BLaER1 (cell line): Measurements from ENCODE around the gene FXYD6.
A peak's percentile ranks its signal among the peaks of the same experiment; 100 is the strongest.

Source experiments
- H3K27ac ChIP-seq: shearing (Covaris generic); formaldehyde crosslinking; 2 replicates; pipeline ENCODE4 v1.8.1; 2022
- H3K27me3 ChIP-seq: shearing (Covaris generic); formaldehyde crosslinking; 2 replicates; pipeline ENCODE4 v1.8.1; 2022
- H3K36me3 ChIP-seq: shearing (Covaris generic); formaldehyde crosslinking; 2 replicates; pipeline ENCODE4 v1.8.1; 2022
- H3K4me1 ChIP-seq: shearing (Covaris generic); formaldehyde crosslinking; 2 replicates; pipeline ENCODE4 v1.8.1; 2022
- H3K4me2 ChIP-seq: shearing (Covaris generic); formaldehyde crosslinking; 2 replicates; pipeline ENCODE4 v1.8.1; 2022
- H3K4me3 ChIP-seq: shearing (Covaris generic); formaldehyde crosslinking; 2 replicates; pipeline ENCODE4 v1.8.1; 2022
- H3K9ac ChIP-seq: shearing (Covaris generic); formaldehyde crosslinking; 2 replicates; pipeline ENCODE4 v1.8.1; 2022
- H3K9me3 ChIP-seq: shearing (Covaris generic); formaldehyde crosslinking; 2 replicates; pipeline ENCODE4 v1.8.1; 2022
- H4K20me1 ChIP-seq: shearing (Covaris generic); formaldehyde crosslinking; 2 replicates; pipeline ENCODE4 v1.8.1; 2022
- Cebpa-rat ChIP-seq: shearing (Covaris generic); IDR thresholded peaks from 2 replicates; pipeline ENCODE4 v1.8.1; 2022

The FXYD6 gene

DNA sequence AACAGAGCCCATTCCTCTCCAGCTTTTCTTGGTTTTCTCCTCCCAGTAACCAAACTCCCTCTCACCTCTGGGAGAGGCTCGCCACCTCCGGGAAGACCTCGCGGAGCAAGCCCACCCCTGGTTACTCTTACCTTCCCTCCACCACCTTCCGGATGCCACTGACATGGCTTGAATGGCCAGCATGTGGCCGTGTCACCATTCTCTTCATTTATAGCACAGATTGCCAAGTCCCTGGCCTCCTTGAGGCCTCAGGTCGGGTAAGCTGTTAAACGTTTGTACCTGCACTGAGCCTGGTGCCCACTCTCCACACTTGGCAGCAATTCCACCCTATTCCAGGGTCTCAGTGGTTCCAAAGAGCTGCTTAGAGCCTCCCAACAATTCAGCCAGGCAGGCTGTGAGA is 43.9 kb downstream of the FXYD6 start:
- Histone ChIP-seq H3K4me1 (peaks cover 99% of the 10 kb centered on the region), H4K20me1 (no peaks in the 10 kb centered on the region), H3K36me3 (no peaks in the 10 kb centered on the region), H3K27me3 (no peaks in the 10 kb centered on the region), H3K9me3 (no peaks in the 10 kb centered on the region), H3K9ac (no peak overlapping the region), H3K4me3 (no peak overlapping the region), H3K4me2 (peak overlapping the region; percentile 92; the same call in 1 of the 2 replicates), H3K27ac (no peak overlapping the region)
- no peak for TF ChIP-seq Cebpa-rat

DNA sequence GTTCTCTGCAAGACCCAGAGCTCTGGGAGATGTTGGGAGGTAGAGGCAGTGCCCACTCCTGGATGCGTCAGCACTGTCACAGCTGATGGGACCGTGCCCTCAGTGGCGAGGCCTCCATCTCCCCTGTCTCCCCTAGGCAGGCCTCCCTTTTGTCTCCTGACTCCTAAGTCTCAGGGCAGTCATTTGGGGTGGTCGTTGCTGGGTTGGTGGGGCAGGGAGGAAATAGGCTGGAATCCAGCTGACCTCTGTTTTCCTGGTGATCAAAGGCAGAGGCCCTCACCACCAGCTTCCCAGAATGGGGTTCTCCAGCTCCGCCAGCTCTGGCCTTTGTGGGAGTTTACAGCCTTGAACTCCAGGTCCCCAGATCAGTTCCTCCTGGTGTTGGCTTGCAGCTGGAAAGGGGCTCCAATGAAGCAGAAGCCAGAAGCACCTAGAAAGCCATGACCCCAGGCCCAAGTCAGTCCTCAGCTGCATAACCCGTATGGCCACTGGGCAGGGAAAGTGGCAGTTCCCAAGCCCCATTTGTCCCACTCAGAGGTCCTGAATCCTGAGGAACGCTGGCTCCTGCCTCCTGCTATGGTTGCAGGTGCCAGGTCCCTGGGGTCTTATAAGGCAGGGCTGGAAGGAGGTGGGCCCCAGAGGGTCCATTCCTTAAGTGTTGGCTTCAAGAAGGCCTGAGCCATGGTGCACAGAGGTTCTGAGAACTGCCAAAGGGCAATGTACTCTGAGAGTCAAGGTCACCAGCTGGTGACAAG is 44.6 kb downstream of the FXYD6 start:
- no peaks in the 10 kb centered on the region for H4K20me1 ChIP-seq
- H3K9ac ChIP-seq = no peak overlapping the region
- H3K4me1 ChIP-seq = peaks cover 99% of the 10 kb centered on the region
- no peaks in the 10 kb centered on the region for H3K36me3 ChIP-seq
- H3K4me3 ChIP-seq = no peak overlapping the region
- H3K27ac ChIP-seq = peak overlapping the region; percentile 69; the same call in 1 of the 2 replicates
- no peaks in the 10 kb centered on the region for H3K9me3 ChIP-seq
- TF ChIP-seq Cebpa-rat = no peak
- no peaks in the 10 kb centered on the region for H3K27me3 ChIP-seq
- peak overlapping the region; percentile 92 for H3K4me2 ChIP-seq

- no peaks in the 10 kb centered on the region for H3K9me3 ChIP-seq
- no peaks in the 10 kb centered on the region for H3K36me3 ChIP-seq
- no peak overlapping the region for H3K4me3 ChIP-seq
- no peaks in the 10 kb centered on the region for H4K20me1 ChIP-seq
- peak overlapping the region; percentile 92 for H3K4me2 ChIP-seq
- H3K27me3 ChIP-seq = no peaks in the 10 kb centered on the region
- TF ChIP-seq Cebpa-rat = no peak
- peak overlapping the region; percentile 69 for H3K27ac ChIP-seq
- H3K4me1 ChIP-seq = peaks cover 99% of the 10 kb centered on the region
- peak overlapping the region; percentile 22; the same call in 1 of the 2 replicates for H3K9ac ChIP-seq
Observed at GRCh38 chr11:117830674-117831351, 45.6 kb downstream of the FXYD6 start.

DNA sequence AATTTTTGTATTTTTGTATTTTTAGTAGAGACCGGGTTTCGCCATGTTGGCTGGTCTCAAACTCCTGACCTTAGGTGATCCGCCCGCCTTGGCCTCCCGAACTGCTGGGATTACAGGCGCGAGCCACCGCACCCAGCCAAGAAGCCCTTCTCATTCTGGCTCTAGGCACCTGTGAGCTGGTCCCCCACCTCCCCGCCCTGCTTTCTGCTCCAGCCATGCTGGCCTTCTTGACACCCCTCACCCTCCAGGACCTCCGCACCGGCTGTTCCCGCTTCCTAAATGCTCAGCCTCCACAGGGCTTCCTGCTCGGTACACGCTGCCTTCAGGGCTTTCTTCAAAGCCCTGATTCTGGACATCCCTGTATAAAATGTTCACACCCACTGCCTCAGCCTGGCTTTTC is 46.4 kb downstream of the FXYD6 start:
- no peaks in the 10 kb centered on the region for H3K27me3 ChIP-seq
- H3K36me3 ChIP-seq = no peaks in the 10 kb centered on the region
- no peaks in the 10 kb centered on the region for H3K9me3 ChIP-seq
- no peaks in the 10 kb centered on the region for H4K20me1 ChIP-seq
- peaks cover 99% of the 10 kb centered on the region for H3K4me1 ChIP-seq
- no peak for TF ChIP-seq Cebpa-rat
- H3K9ac ChIP-seq = 0 out of 2 replicates have a peak overlapping the region, but pooled peaks have one; percentile 22
- H3K4me2 ChIP-seq = peak overlapping the region; percentile 92
- H3K27ac ChIP-seq = peak overlapping the region; percentile 69
- no peak overlapping the region for H3K4me3 ChIP-seq

DNA sequence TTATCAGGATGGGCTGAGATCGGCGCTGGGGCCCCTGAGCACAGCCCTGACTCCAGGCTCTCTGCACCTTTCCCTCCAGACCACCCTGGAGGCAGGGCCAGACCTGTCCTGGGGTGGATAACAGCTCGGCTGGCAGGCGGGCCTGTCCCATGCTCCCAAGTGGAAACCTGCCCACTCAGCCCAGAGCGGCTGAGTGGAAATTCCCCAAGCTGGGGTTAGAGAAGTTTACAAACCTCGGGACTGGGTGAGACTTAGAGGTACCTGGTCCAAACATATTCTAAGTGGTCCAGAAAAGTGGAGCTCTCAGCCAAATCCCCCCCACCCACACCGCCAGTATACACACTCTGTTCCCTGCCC is 47.1 kb downstream of the FXYD6 start:
- H3K27me3 ChIP-seq = no peaks in the 10 kb centered on the region
- H4K20me1 ChIP-seq = no peaks in the 10 kb centered on the region
- TF ChIP-seq Cebpa-rat = no peak
- H3K9me3 ChIP-seq = no peaks in the 10 kb centered on the region
- peak overlapping the region; percentile 92 for H3K4me2 ChIP-seq
- peaks cover 99% of the 10 kb centered on the region for H3K4me1 ChIP-seq
- peak overlapping the region; percentile 47 for H3K4me3 ChIP-seq
- H3K36me3 ChIP-seq = no peaks in the 10 kb centered on the region
- peak overlapping the region; percentile 56 for H3K9ac ChIP-seq
- peak overlapping the region; percentile 86 for H3K27ac ChIP-seq

DNA sequence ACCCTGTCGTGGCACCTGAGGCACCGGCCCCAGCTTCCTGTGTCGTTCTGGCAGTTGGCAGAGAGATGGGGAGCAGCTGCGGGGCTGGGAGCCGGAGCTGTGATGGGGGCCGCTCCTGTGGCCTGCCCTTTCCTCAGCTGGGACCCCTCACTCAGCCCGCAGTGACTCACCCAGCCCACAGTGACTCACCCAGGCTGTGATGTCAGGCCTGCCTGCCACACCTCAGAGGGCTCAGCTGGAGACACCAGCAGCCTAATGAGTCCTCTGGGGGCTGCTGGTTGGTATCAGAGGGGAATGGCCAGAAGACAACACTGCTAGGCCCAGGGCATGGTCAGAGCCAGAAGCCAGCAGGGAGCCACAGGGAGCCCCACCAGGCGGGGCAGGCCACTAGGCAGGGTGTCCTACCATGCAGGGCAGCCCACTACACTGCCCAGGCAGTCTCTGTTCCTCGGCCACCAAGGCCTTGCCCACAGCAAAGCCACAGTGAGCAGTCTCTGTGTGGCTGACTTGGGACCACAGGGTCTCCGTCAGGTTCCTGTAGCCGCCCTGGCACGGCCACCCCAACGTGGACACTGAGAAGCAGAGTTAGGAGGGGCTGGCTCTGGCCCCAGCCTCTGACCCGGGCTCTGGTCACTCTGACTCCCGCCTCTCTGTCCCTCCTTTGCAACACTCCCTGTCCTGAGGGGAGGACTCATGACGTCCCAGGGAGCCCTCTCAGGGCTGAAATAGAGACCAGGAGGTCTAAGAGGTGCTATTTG is 47.7 kb downstream of the FXYD6 start:
- H3K27me3 ChIP-seq = no peaks in the 10 kb centered on the region
- H3K4me3 ChIP-seq = peak overlapping the region; percentile 47
- no peaks in the 10 kb centered on the region for H3K9me3 ChIP-seq
- peaks cover 99% of the 10 kb centered on the region for H3K4me1 ChIP-seq
- peak overlapping the region; percentile 92 for H3K4me2 ChIP-seq
- peak overlapping the region; percentile 86 for H3K27ac ChIP-seq
- H4K20me1 ChIP-seq = no peaks in the 10 kb centered on the region
- no peak for TF ChIP-seq Cebpa-rat
- peak overlapping the region; percentile 56 for H3K9ac ChIP-seq
- H3K36me3 ChIP-seq = no peaks in the 10 kb centered on the region

DNA sequence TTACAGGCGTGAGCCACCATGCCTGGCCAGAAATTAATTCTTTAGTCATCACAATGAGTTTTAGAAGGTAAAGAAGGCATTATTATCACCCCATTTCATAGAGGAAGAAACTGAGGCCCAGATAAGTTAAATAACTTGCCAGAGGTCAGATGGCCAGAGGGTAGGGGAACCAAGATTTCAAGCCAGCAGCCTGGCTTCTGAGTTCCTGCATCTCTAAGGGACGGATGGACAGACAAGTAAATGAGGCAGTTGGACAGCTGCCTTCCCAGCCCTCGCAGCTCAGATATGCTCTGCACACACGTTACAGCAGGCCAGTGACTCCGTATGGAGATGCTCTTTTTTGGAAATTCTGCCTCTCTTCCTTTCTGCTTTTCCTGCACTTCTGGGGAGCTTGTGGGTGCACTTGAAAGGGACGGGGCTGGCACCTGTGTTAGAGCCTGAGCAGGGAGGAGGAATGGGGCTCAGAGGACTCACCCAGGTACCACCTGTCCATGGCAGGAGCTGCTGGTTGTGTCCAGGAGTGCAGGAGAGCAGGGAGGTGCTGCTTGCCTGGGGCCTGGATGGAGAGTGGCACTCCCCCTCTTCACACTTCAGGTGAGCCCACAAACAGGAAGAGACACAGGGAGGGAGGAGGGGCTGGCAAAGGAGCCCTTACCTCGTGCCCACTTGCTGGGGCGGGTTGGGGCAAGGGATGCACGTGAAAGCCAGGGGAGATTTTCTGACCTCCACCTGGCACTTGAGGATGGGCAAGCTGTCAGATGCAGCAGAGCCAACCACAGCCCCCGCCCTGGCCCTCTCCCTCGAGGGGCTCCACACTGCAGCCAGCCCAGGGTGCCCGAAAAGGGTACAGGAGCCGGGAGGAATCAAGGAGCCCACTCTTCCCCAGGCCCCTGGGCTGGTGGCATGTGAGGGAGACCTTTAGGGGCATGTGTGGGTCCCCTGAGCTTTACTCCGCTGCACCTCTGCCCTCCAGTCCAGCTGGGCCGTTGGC is 48.6 kb downstream of the FXYD6 start:
- Histone ChIP-seq H4K20me1 (no peaks in the 10 kb centered on the region), H3K4me3 (peak overlapping the region; percentile 20; the same call in 1 of the 2 replicates), H3K4me1 (peaks cover 99% of the 10 kb centered on the region), H3K27ac (peak overlapping the region; percentile 86), H3K27me3 (no peaks in the 10 kb centered on the region), H3K36me3 (no peaks in the 10 kb centered on the region), H3K4me2 (peak overlapping the region; percentile 92), H3K9ac (peak overlapping the region; percentile 42; the same call in 1 of the 2 replicates), H3K9me3 (no peaks in the 10 kb centered on the region)
- TF ChIP-seq Cebpa-rat = no peak

DNA sequence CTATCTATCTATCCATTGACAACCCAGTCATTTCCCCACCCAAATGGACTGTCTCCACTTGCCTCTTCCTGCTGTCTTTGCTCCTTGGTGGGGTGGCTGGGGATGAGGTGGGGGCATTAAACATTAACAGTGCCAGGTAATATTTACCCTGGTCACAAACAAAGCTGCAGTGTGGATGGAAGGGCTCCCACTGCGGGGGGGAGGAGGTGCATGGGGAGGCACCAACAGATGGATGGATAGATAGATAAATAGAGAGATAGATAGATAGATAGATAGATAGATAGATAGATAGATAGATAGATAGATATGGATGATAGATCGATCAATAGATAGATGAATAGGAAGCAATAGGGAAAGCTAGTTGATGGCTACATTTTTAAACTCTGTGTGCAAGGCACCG is 49.6 kb downstream of the FXYD6 start:
- no peaks in the 10 kb centered on the region for H3K36me3 ChIP-seq
- H3K27ac ChIP-seq = peak overlapping the region; percentile 86; the same call in 1 of the 2 replicates
- no peaks in the 10 kb centered on the region for H4K20me1 ChIP-seq
- H3K27me3 ChIP-seq = no peaks in the 10 kb centered on the region
- no peak overlapping the region for H3K4me3 ChIP-seq
- H3K4me1 ChIP-seq = peaks cover 100% of the 10 kb centered on the region
- H3K9ac ChIP-seq = no peak overlapping the region
- TF ChIP-seq Cebpa-rat = no peak
- no peaks in the 10 kb centered on the region for H3K9me3 ChIP-seq
- peak overlapping the region; percentile 92 for H3K4me2 ChIP-seq

GRCh38 chr11:117826190-117826570 is 50.3 kb downstream of the FXYD6 start:
- no peak overlapping the region for H3K9ac ChIP-seq
- no peak for TF ChIP-seq Cebpa-rat
- peak overlapping the region; percentile 93 for H3K27ac ChIP-seq
- no peaks in the 10 kb centered on the region for H4K20me1 ChIP-seq
- H3K4me2 ChIP-seq = peak overlapping the region; percentile 91
- H3K36me3 ChIP-seq = no peaks in the 10 kb centered on the region
- H3K4me1 ChIP-seq = peaks cover 100% of the 10 kb centered on the region
- H3K27me3 ChIP-seq = no peaks in the 10 kb centered on the region
- no peaks in the 10 kb centered on the region for H3K9me3 ChIP-seq
- H3K4me3 ChIP-seq = no peak overlapping the region
